SK-N-SH (cell line): Measurements from ENCODE around the gene CLMN.

Experiments used
- CTCF ChIP-seq: fragments of 200-600 bp; sonication (generic); IDR thresholded peaks from 2 replicates; pipeline ENCODE4 v1.6.1; 2017; ENCODE audit warnings: antibody characterized with exemption, mild to moderate bottlenecking, moderate library complexity
- EP300 ChIP-seq, 2 experiments: IDR thresholded peaks; 2 replicates each; pipeline versions ENCODE4 v1.4.0 to v1.6.1; 2012; ENCODE audit warnings: borderline replicate concordance in 1 of 2, low read depth in 1 of 2, low read length in 1 of 2
- EZH2phosphoT487 ChIP-seq: fragments of 200-600 bp; sonication (generic); IDR thresholded peaks from 2 replicates; pipeline ENCODE4 v1.6.1; 2017; ENCODE audit warnings: low read depth, mixed run types, mild to moderate bottlenecking, antibody characterized with exemption, moderate library complexity, borderline replicate concordance
- GABPA ChIP-seq: IDR thresholded peaks from 2 replicates; pipeline ENCODE4 v1.4.0; 2012; ENCODE audit warnings: low read depth, mild to moderate bottlenecking
- MAX ChIP-seq: IDR thresholded peaks from 2 replicates; pipeline ENCODE4 v1.4.0; 2012; ENCODE audit warnings: low read depth
- POLR2AphosphoS5 ChIP-seq: IDR thresholded peaks from 2 replicates; pipeline ENCODE4 v1.6.1; 2012; ENCODE audit warnings: low read depth, low read length
- TCF12 ChIP-seq: IDR thresholded peaks from 2 replicates; pipeline ENCODE4 v1.4.0; 2012
- USF2 ChIP-seq: fragments of 150-350 bp; IDR thresholded peaks from 2 replicates; pipeline ENCODE4 v1.6.1; 2017; ENCODE audit warnings: antibody characterized with exemption, low read length, low read depth, borderline replicate concordance

- no peak for TF ChIP-seq GABPA
- no peak for TF ChIP-seq EP300 (IDR thresholded peaks at IDR 0.05; ENCODE audit: borderline replicate concordance in 1 of 2, low read depth in 1 of 2, low read length in 1 of 2)
- no peak for TF ChIP-seq EZH2phosphoT487
- TF ChIP-seq CTCF = peak; percentile 61
- no peak for TF ChIP-seq MAX
- TF ChIP-seq USF2 = no peak
- TF ChIP-seq TCF12 = no peak
- TF ChIP-seq POLR2AphosphoS5 = no peak
These were observed 41.8 kb upstream of the CLMN start for GRCh38 chr14:95361373-95362137.
